ELR (cell line): ENCODE results near the gene ZKSCAN5.
"Not testable (repeated sequence)": the region's sequence is repeated elsewhere in the genome, so short reads cannot be mapped to it uniquely, and the experiment has no call there.

Experiments used
- DNase-seq: peaks from one replicate; pipeline ENCODE4 v3.0.0-alpha.2; 2015; ENCODE audit warnings: low read depth

ZKSCAN5 gene

DNA sequence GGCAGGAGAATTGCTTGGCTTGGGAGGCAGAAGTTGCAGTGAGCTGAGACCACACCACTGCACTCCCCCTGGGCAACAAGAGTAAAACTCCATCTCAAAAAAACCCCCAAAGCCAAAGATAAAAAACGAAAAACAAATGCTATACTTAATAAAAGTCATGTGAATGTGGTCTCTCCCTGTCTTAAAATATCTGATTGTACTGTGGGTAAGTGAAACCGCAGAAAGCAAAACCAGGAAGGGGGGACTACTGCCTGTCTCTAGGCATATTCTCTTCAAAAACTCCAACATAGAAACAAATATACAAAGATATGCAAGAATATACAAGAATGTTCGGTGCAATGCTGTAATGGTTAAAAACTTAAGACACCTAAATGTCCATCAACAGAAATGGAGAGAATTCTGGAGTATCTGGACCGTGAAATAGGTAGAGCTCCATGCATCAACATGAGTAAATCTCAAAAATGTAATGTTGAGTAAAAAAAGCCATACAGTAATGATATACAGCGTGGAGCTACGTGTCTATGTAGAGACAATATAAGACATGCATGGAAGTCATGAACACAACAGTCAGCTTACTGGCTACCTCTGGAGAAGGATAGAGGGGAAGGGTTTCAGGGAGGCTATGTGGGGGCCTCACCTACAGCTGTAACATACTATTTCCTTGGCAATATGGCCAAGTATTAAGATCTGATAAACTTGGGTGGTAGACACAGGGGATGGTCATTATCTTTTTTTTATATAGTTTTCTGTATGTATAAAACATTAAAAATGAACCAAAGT is 6.5 kb upstream of the ZKSCAN5 start:
- DNase-seq: no peak

DNA sequence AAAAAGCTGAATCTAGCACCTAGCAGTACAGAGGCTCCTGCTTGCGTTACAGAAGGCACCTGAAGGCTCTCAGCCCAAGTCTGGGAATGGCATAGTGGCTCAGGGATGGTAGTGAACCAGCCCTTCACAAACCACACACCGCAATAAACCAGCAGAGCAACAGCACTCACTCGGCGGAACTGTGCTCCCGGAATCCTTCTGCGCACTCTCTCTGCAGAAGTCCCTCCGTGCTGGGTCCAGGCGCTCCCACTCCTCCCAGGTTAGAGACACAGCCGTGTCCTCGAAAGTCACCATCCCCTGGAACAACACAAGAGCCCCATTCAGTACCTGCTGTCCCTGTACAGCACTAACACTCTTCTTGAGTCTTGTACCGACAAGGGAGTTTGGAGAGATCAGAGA is 5.9 kb upstream of the ZKSCAN5 start:
- DNase-seq: no peak

DNA sequence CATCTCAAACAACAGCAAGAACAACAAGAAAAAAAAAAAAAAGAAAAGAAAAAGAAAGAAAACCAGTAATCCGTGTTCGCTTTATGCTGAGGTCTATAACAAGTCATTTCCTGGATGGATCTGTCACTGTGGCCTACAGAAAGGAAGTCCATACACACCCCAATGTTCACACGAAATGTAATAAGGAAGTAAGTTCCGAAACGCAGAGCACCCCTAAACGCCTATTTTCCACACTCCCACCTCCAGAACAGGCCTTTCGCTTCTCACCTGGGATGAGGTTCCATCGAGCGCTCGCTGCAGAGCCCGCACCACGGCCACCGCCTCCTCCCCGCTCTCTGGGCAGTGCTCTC is 5.1 kb upstream of the ZKSCAN5 start:
- DNase-seq: peak; percentile 33

DNA sequence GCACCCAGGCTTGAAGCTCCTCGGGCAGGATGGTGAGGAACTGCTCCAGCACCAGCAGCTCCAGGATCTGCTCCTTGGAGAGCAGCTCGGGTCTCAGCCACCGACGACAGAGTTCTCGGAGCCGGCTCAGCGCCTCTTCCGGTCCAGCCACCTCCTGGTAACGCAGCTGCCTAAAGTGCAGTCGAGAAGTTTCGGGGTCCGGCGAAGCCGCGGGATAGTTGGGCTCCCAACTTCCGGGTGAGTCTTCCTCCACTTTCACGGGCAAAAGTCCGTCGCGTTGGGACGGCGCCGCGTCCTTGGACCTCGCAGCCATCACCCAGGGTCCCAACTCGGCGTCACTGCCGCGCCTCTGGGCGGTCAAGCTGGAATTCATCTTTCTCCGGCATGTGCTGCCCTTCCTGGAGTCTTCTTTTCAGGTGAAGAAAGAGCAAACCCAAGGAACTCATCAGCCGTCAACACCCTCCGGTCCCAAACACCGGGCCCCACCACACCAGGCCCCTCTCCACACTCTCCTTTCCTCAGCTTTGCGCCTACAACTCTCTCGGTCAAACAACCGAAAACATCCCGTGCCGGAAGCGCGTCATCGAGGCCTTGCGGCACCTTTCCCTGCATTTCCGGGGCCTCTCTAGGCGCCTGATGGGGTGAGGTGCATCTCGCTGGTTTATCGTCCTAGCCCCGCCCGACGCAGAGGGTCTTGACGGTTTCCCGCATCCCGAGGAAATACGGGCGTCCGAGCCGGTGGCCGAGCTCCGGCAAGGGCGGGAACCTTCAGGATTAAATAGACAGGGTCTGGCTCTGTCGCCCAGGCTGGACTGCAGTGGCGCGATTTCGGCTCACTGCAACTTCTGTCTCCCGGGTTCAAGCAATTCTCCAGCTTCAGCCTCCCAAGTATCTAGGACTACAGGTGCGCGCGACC is 4.5 kb upstream of the ZKSCAN5 start, which contains the start of gene ZNF394:
TSS of gene ZNF394 (minus strand) at position 561 of the 916 bp plus-strand sequence. CDS start at position 373, 188 bp downstream.
- peak; percentile 94 for DNase-seq

DNA sequence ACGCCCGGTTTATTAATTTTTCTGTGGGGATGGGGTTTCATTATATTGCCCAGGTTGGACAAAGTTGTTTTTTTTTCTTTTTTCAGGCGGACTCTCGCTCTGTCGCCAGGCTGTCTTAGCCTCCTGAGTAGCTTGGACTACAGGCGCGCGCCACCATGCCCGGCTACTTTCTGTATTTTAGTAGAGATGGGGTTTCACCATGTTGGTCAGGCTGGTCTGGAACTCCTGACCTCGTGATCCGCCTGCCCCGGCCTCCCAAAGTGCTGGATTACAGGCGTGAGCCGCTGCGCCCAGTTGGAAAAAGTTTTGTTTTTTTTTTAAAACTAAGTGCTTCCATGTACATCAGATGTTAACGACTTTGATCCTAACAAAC is 3.8 kb upstream of the ZKSCAN5 start:
- no peak for DNase-seq

DNA sequence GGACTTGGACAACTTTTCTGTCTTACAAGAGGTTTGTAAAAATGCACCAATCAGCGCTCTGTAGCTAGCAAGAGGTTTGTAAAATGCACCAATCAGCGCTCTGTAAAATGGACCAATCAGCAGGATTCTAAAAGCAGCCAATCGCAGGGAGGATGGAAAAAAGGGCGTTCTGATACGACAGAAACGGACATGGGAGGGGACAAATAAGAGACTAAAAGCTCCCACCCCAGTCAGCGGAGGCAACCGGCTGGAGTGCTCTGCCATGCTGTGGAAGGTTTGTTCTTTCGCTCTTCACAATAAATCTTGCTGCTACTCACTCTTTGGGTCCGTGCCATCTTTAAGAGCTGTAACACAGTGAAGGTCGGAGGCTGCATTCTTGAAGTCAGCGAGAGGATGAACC is 3.2 kb upstream of the ZKSCAN5 start:
- DNase-seq: not testable (repeated sequence)

DNA sequence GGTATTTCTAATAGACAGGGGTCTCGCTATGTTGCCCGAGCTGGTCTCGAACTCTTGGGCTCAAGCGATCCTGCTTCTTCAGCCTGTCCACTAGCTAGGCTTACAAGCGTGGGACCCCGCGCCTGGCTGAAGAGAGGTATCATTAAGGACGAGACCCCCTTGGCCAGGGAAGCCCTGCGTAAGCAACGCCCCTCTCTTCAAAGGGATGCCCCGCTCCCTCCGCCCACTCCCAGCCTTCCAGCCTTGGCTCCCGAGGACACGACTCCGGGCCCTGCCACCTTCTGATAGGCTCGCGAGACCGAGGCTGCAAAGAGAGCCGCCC is 220 bp upstream of the ZKSCAN5 start:
- DNase-seq: peak; percentile 97

DNA sequence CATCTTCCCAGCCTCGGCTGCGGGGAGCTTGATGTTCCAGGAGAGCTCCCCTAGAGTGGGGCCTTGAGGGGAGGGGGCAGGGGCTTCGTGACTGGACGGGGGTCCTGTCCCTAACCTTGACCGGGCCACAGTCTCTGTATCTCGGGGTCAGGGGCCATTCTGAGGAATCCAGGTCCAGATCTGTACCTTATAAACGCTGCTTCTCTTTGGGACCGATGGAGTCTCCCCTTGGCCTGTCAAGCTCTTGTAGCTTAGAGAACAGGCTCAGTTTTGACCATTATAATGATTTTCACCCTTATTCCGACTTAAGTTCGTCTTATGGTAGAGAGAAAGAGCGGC is 831 bp downstream of the ZKSCAN5 start:
- no peak for DNase-seq

DNA sequence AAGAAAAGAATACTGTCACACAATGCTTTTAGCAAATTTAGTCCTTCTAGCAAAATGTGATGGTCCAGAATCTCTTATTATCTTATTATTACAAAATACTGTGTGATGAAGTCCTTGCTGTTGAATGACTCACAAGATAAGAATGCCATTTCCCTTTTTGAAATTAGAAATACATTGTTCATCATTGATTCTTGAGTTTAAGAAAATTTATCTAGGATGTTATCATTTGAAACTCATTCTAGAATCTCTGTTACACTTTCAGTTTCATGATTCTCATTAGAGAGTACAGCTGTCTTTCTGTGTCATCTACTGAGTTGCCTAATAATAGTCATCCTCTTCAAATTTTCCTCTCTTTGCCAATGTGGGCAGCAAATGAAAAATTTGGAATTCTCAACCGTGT is 9.6 kb downstream of the ZKSCAN5 start:
- DNase-seq: peak; percentile 66

DNA sequence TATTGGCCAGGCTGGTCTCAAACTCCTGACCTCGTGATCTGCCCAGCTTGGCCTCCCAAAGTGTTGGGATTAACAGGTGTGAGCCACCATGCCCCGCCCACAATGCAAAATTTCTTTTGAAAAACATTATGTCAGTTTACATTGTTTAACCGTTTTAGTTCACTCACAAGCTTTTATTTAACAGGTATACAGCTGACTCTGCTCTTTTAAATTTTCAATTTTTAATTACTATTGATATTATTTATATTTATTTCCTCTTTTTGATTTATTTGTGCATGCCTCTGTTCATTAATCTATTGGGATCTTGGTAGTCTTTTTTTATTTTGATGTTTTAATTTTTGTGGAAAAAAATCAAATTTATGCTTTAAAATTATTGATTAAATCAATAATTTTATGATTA is 16.9 kb downstream of the ZKSCAN5 start:
- no peak for DNase-seq

DNA sequence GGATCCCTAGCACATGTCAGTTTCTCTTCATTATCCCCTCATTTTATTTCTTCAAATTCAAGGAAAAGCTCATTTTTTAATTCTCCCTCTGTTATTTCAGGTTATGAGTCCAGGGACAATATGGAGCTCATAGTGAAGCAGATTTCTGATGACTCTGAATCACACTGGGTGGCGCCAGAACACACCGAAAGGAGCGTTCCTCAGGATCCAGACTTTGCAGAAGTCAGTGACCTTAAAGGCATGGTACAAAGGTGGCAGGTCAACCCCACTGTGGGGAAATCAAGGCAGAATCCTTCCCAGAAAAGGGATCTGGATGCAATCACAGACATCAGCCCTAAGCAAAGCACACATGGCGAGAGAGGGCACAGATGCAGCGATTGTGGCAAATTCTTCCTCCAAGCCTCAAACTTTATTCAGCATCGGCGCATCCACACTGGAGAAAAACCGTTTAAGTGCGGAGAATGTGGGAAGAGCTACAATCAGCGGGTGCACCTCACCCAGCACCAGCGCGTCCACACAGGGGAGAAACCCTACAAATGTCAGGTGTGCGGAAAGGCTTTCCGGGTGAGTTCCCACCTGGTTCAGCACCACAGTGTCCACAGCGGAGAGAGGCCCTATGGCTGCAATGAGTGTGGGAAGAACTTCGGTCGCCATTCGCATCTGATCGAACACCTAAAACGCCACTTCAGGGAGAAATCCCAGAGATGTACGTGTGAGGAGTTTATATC is 21.4 kb downstream of the ZKSCAN5 start:
- peak; percentile 33 for DNase-seq

DNA sequence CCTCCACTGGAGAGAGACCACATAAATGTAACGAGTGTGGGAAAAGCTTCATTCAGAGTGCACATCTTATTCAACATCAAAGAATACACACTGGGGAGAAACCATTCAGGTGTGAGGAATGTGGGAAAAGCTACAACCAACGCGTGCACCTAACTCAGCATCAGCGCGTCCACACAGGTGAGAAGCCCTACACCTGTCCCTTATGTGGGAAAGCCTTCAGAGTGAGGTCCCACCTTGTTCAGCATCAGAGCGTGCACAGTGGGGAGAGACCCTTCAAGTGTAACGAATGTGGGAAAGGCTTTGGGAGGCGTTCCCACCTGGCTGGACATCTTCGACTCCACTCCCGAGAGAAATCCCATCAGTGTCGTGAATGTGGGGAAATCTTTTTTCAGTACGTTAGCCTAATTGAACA is 26.9 kb downstream of the ZKSCAN5 start:
- DNase-seq: no peak

DNA sequence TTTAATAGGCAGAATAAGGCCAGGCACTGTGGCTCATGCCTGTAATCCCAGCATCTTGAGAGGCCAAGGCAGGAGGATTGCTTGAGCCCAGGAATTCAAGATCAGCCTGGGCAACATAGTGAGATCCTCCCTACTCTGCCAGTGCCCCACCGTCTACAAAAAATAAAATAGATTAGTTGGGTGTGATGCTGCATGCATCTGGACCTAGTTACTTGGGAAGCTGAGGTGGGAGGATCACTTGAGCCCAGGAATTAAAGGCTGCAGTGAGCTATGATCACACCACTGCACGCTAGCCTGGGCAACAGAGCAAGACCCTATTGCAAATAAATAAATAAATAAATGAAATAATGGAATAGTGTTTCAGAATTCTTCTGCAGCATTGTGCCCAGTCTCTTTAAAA is 31.2 kb downstream of the ZKSCAN5 start:
- no peak for DNase-seq

DNA sequence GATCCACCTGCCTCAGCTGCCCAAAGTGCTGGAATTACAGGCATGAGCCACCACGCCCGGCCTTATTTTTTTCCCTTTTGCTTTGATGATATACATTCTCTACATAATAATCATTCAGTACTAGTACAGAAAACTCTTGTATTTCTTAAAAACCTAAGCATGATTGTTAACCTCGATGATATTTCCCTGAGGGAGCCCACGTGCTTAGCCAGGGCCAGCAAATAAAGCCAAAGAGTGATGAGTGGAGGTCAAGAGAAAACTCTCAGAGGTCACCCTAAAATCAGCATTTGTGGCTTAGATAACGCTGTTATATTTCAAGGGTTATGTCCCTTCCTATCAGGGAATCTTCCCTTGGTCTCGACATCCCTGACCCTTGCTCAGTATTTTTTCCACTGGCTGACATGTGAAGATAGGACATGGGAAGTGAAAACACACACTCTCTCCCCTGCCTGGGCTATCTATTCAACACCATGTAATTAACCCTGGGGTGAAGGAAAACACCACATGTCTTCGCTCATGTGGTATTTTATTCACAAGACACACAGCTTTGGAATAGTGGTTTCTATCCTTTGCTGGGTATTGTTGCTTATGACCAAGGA is 34.9 kb downstream of the ZKSCAN5 start:
- DNase-seq: no peak

DNA sequence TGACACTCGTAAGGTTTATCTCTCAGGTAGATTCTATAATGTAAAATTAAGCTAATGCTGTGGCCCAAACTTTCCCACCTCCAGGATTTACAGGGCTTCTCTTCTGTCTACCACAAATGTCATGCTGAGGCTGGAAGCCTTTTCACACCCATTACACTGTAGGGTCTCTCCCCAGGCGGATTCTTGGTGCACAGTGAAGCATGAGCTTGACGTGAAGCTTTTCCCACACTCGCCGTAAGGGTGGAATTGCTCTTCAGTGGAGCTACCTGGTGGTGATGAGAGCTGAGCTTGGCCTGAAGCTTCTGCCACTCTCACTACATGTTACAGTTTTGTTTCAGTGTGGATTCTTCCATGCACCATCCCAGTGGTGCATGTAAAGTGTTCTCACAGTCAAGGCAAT is 36.1 kb downstream of the ZKSCAN5 start:
- DNase-seq: no peak

DNA sequence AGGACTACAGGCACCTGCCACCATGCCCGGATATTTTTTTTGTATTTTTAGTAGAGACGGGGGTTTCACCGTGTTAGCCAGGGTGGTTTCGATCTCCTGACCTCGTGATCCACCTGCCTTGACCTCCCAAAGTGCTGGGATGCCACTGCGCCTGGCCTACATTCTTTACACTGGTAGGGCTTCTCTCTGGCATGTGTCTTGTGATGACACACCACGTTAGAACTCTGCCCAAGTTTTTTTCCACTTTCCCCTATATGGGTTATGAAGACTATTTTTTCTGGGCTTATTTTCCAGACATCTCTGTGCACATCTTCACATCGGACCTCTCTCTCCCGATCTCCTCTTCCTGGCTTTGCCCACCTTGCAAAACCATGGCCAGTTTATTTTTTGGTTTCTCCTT is 36.8 kb downstream of the ZKSCAN5 start:
- DNase-seq: no peak

DNA sequence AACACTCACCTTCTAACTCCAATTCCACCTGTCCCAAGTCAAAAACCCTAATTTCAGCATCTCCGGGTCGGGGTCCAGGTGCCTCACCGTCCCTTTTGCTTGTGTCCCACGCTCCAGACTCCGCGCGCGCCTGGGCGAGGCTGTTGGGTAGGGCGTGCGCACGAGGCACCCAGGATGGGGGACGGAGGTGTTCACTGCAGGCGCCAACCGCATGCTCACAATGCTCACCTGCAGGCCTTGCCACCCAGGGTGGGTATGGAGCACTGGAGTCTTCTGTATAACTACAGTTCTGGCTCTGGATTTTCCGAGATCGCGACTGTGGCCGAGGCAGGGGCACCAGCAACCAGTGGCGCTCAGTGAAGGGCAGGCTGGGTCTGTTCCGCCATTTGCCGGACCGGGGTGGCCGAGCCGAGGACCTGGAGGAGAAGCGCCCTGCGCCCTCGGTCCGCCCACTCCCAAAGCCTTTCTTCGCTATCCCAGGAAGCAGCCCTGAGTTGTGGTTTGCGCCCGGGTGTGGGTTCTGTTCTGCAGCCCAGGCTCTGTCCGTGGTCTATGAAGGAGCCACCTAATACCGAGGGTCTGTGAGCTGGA is 38.7 kb downstream of the ZKSCAN5 start:
- no peak for DNase-seq

DNA sequence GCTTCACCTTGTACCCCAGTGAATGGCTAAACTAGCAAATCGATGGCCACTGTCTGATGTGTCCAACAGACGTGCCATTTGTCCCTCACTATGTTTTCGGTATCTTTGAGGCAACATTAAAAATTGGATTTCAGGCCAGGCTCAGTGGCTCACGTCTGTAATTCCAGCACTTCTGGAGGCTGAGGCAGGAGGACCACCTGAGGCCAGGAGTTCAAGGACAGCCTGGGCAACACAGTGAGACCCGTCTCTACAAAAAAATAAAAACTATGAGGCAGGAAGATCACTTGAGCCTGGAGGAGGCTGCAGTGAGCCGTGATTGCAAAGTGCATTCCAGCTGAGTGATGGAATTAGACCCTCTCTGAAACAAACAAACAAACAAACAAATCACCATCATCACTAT is 39.5 kb downstream of the ZKSCAN5 start:
- DNase-seq: no peak

DNA sequence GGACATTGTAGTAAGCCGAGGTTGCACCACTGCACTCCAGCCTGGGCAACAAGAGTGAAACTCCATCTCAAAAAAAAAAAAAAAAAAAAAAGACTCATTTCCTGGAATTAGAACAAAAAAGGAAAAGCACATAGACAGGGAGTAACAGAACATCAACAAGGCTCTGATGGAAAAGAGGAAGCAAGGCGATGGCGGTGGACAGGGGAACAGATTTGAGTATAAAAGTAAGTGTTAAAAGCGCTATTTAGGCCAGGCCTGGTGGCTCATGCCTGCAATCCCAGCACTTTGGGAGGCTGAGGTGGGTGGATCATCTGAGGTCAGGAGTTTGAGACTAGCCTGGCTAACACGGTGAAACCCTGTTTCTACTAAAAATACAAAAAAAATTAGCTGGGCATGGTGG is 40.8 kb downstream of the ZKSCAN5 start:
- not testable (repeated sequence) for DNase-seq

DNA sequence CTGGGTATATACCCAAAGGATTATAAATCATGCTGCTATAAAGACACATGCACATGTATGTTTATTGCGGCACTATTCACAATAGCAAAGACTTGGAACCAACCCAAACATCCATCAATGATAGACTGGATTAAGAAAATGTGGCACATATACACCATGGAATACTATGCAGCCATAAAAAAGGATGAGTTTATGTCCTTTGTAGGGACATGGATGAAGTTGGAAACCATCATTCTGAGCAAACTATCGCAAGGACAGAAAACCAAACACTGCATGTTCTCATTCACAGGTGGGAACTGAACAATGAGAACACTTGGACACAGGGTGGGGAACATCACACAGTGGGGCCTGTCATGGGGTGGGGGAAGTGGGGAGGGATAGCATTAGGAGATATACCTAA is 45.1 kb downstream of the ZKSCAN5 start:
- DNase-seq: not testable (repeated sequence)

DNA sequence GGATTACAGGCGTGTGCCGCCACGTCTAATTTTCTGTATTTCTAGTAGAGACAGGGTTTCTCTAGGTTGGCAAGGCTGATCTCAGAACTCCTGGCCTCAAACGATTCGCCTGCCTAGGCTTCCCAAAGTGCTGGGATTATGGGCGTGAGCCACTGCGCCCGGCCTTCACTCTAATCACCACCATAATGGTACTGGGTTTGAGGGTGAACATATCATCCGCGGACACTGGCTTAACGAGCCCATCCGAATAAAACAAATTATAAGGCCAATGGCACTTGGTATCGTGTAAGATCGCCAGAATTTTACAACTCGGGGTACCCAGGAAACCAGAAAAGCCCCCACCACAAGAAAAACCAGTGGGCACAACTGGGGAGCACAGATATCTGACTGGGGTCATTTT is 46.9 kb downstream of the ZKSCAN5 start:
- no peak for DNase-seq
